SJSA1 (cell line): ENCODE results near the gene TRIM51. TPM values are rescaled to one million over a fixed set of nuclear protein-coding genes. Genes with fewer than 3 reads are reported as not detected.

Source experiments
- DNase-seq, 2 experiments: peaks; one replicate each; pipeline ENCODE4 v3.0.0-alpha.2; 2015 to 2020; ENCODE audit warnings: low spot score in 2 of 2, low read depth in 1 of 2
- H3K27ac ChIP-seq: fragments of 250-450 bp; sonication (Bioruptor Pico); 2 replicates; pipeline ENCODE4 v1.5.1; 2020; ENCODE audit warnings: mild to moderate bottlenecking, moderate library complexity
- H3K27me3 ChIP-seq: fragments of 250-450 bp; sonication (Bioruptor Pico); replicated peaks from 2 replicates; pipeline ENCODE4 v1.5.1; 2020; ENCODE audit warnings: mild to moderate bottlenecking, moderate library complexity
- H3K36me3 ChIP-seq: fragments of 250-450 bp; sonication (Bioruptor Pico); 2 replicates; pipeline ENCODE4 v1.5.1; 2020; ENCODE audit warnings: mild to moderate bottlenecking
- H3K4me1 ChIP-seq: fragments of 250-450 bp; sonication (Bioruptor Pico); replicated peaks from 2 replicates; pipeline ENCODE4 v1.6.1; 2021; ENCODE audit warnings: mild to moderate bottlenecking
- H3K4me3 ChIP-seq: fragments of 250-450 bp; sonication (Bioruptor Pico); 2 replicates; pipeline ENCODE4 v1.5.1; 2020; ENCODE audit warnings: mild to moderate bottlenecking
- H3K9me3 ChIP-seq: fragments of 250-450 bp; sonication (Bioruptor Pico); replicated peaks from 2 replicates; pipeline ENCODE4 v1.5.1; 2020; ENCODE audit warnings: mild to moderate bottlenecking
- total RNA-seq: library from RNA; depleted of rRNA; stranded (reverse); fragments of >200 nt; shearing (Covaris generic); gene quantifications from 2 replicates; pipeline ENCODE4 v1.2.3, GENCODE V29; 2014; rRNA removed

TRIM51 gene
- total RNA-seq, 1 experiment from 2014 or later: not detected

GRCh38 chr11:55936300-55936699 is 53.2 kb downstream of the TRIM51 start, which contains the start of gene OR5I1:
TSS of gene OR5I1 (minus strand) at chr11:55936400. CDS start at chr11:55936400, 0 bp downstream.
- Histone ChIP-seq H3K4me1 (no peaks in the 10 kb centered on the region), H3K27me3 (no peaks in the 10 kb centered on the region), H3K4me3 (no peak within 1 kb of the TSS), H3K36me3 (no peaks in the 10 kb centered on the region), H3K27ac (no peak within 1 kb of the TSS), H3K9me3 (no peaks in the 10 kb centered on the region; the same call in 1 of the 2 replicates)
- no peak for DNase-seq

Other genes starting within 250 kb of the TRIM51 start
- not detected in 2 replicates for gene OR4P4, start 248.2 kb upstream of the TRIM51 start, total RNA-seq
- not detected in 2 replicates for gene OR4S2, start 235.0 kb upstream of the TRIM51 start, total RNA-seq
- gene OR4C6, start 221.1 kb upstream of the TRIM51 start, total RNA-seq: not detected in 2 replicates
- gene OR5D13, start 109.9 kb upstream of the TRIM51 start, total RNA-seq: not detected in 2 replicates
- gene OR5D14, start 87.7 kb upstream of the TRIM51 start, total RNA-seq: not detected in 2 replicates
- gene OR5L1, start 71.9 kb upstream of the TRIM51 start, total RNA-seq: not detected in 2 replicates
- gene OR5D18, start 63.7 kb upstream of the TRIM51 start, total RNA-seq: not detected in 2 replicates
- gene OR5L2, start 56.1 kb upstream of the TRIM51 start, total RNA-seq: not detected in 2 replicates
- not detected in 2 replicates for gene OR5D16, start 44.5 kb upstream of the TRIM51 start, total RNA-seq
- not detected in 2 replicates for gene OR5W2, start 31.3 kb downstream of the TRIM51 start, total RNA-seq
- gene OR5I1, start 53.1 kb downstream of the TRIM51 start, total RNA-seq: not detected in 2 replicates
- not detected in 2 replicates for gene OR10AG1, start 86.6 kb downstream of the TRIM51 start, total RNA-seq
- gene OR5F1, start 111.3 kb downstream of the TRIM51 start, total RNA-seq: not detected in 2 replicates
- gene OR5AS1, start 144.4 kb downstream of the TRIM51 start, total RNA-seq: not detected in 2 replicates
- not detected in 2 replicates for gene OR8I2, start 210.0 kb downstream of the TRIM51 start, total RNA-seq
- not detected in 2 replicates for gene OR8H2, start 220.4 kb downstream of the TRIM51 start, total RNA-seq
- not detected in 2 replicates for gene OR8H3, start 239.1 kb downstream of the TRIM51 start, total RNA-seq